H1 (cell line): ENCODE data around the gene VRK3. TPM values are rescaled to one million over a fixed set of nuclear protein-coding genes. Genes with fewer than 3 reads are reported as not detected.

Experiments used
- ASH2L ChIP-seq: fragments of 200-600, 300-600 bp; sonication (generic); IDR thresholded peaks from one replicate; pipeline ENCODE4 v1.7.1; 2017; ENCODE audit warnings: low read length
- BRCA1 ChIP-seq: IDR thresholded peaks from 2 replicates; pipeline ENCODE4 v1.6.1; 2012; ENCODE audit warnings: low read depth, low read length, improper control_type of control experiment
- CBX5 ChIP-seq: fragments of 300-800, 300-1000 bp; sonication (generic); IDR thresholded peaks from 2 replicates; pipeline ENCODE4 v1.7.1; 2016; ENCODE audit warnings: antibody characterized with exemption, low read length, low read depth
- CEBPB ChIP-seq: IDR thresholded peaks from 2 replicates; pipeline ENCODE4 v1.6.1; 2012; ENCODE audit warnings: low read depth, low read length
- KDM4A ChIP-seq: IDR thresholded peaks from one replicate; pipeline ENCODE4 v1.7.1; 2012; ENCODE audit warnings: low read depth, mild to moderate bottlenecking, moderate library complexity, low read length, inconsistent platforms; ENCODE audit not compliant: severe bottlenecking
- RAD21 ChIP-seq, 2 experiments: IDR thresholded peaks in 1 of 2; conservative IDR thresholded peaks in 1 of 2; 2 replicates each; pipeline ENCODE4 v1.6.1; 2011; ENCODE audit warnings: low read depth in 2 of 2, low read length in 2 of 2, improper control_type of control experiment in 1 of 2, inconsistent platforms in 1 of 2, mild to moderate bottlenecking in 1 of 2, moderate library complexity in 1 of 2
- SP1 ChIP-seq: IDR thresholded peaks from 2 replicates; pipeline ENCODE4 v1.6.1; 2011; ENCODE audit warnings: low read depth, low read length
- TAF1 ChIP-seq: IDR thresholded peaks from 2 replicates; pipeline ENCODE4 v1.6.1; 2011; ENCODE audit warnings: mild to moderate bottlenecking, low read depth, low read length
- TCF12 ChIP-seq: IDR thresholded peaks from 2 replicates; pipeline ENCODE4 v1.6.1; 2011; ENCODE audit warnings: low read depth, mild to moderate bottlenecking, low read length
- ZNF274 ChIP-seq: IDR thresholded peaks from 2 replicates; pipeline ENCODE4 v1.7.0; 2012; ENCODE audit warnings: low read length, borderline replicate concordance; ENCODE audit errors: extremely low read depth
- polyA plus RNA-seq, 7 experiments: library from polyadenylated mRNA; depleted of rRNA in 3 of 7; stranded (reverse) in 5 of 7; unstranded in 2 of 7; fragments of >200 nt in 5 of 7; fragments of 200-250 nt in 2 of 7; gene quantifications; 1 replicate in 5 of 7; 2 replicates in 1 of 7; 4 replicates in 1 of 7; pipeline versions ENCODE4 v1.2.1 to v1.2.3, GENCODE V29; 2011 to 2013; ENCODE audit warnings: missing spikeins in 2 of 7, mixed read lengths in 2 of 7
- total RNA-seq: library from RNA; stranded (reverse); fragmentation: NEBNext Ultra II Directional; extraction: Animal tissue kit (Norgen Biotek cat#: 25700); gene quantifications from 2 replicates; pipeline ENCODE4 v1.2.1, GENCODE V29; 2021
- TF ChIP-seq, protein P1 (sequence below): fragments of 300-600 bp; sonication (generic); IDR thresholded peaks from 2 replicates; pipeline ENCODE4 v1.7.1; 2012; ENCODE audit warnings: low read length, moderate library complexity, mild to moderate bottlenecking, inconsistent platforms; ENCODE audit not compliant: insufficient replicate concordance

VRK3 gene
- total and polyA plus RNA-seq, 2 of the 8 experiments (the other 6 are each of a cell fraction or from before 2014, with no cell fraction given): 21.3 to 36.1 TPM

DNA sequence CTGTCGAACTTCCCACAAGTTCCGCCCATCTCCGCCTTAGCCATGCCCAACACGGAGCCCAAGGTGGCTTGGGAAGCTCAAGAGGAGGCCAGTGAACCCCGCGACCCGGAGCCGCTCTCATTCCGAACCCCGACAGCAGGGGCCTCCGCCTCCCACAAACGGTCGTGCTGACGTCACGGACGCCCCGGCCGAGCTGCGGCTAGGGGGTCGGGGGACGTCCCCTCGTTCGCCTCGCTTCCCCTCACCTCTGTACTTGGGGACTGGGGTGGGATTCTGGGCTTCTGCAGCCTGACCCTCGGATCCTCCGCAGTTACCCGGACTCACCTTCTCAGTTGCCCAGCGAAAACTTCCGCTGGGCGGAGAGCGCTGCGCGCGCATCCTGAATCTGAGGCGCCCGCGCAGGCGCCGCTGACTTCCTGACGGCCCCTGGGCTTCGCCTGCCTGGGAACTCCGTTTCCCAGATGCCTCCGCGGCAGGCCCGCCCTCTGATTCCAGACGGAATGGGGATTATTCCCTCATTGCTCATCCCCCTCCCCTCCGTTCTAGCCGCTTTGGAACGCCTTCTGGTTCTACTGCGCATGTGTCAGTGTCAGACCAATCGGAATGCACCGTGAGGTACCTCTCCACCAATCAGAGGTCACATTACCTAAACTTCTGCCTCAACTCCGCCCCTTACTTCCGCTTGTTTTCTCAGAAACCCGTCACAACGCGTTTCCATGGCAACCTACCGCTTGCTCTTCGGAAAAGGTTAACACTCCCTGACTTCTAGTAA lies at the start of gene VRK3 (continued):
- TF ChIP-seq, protein P1, sequence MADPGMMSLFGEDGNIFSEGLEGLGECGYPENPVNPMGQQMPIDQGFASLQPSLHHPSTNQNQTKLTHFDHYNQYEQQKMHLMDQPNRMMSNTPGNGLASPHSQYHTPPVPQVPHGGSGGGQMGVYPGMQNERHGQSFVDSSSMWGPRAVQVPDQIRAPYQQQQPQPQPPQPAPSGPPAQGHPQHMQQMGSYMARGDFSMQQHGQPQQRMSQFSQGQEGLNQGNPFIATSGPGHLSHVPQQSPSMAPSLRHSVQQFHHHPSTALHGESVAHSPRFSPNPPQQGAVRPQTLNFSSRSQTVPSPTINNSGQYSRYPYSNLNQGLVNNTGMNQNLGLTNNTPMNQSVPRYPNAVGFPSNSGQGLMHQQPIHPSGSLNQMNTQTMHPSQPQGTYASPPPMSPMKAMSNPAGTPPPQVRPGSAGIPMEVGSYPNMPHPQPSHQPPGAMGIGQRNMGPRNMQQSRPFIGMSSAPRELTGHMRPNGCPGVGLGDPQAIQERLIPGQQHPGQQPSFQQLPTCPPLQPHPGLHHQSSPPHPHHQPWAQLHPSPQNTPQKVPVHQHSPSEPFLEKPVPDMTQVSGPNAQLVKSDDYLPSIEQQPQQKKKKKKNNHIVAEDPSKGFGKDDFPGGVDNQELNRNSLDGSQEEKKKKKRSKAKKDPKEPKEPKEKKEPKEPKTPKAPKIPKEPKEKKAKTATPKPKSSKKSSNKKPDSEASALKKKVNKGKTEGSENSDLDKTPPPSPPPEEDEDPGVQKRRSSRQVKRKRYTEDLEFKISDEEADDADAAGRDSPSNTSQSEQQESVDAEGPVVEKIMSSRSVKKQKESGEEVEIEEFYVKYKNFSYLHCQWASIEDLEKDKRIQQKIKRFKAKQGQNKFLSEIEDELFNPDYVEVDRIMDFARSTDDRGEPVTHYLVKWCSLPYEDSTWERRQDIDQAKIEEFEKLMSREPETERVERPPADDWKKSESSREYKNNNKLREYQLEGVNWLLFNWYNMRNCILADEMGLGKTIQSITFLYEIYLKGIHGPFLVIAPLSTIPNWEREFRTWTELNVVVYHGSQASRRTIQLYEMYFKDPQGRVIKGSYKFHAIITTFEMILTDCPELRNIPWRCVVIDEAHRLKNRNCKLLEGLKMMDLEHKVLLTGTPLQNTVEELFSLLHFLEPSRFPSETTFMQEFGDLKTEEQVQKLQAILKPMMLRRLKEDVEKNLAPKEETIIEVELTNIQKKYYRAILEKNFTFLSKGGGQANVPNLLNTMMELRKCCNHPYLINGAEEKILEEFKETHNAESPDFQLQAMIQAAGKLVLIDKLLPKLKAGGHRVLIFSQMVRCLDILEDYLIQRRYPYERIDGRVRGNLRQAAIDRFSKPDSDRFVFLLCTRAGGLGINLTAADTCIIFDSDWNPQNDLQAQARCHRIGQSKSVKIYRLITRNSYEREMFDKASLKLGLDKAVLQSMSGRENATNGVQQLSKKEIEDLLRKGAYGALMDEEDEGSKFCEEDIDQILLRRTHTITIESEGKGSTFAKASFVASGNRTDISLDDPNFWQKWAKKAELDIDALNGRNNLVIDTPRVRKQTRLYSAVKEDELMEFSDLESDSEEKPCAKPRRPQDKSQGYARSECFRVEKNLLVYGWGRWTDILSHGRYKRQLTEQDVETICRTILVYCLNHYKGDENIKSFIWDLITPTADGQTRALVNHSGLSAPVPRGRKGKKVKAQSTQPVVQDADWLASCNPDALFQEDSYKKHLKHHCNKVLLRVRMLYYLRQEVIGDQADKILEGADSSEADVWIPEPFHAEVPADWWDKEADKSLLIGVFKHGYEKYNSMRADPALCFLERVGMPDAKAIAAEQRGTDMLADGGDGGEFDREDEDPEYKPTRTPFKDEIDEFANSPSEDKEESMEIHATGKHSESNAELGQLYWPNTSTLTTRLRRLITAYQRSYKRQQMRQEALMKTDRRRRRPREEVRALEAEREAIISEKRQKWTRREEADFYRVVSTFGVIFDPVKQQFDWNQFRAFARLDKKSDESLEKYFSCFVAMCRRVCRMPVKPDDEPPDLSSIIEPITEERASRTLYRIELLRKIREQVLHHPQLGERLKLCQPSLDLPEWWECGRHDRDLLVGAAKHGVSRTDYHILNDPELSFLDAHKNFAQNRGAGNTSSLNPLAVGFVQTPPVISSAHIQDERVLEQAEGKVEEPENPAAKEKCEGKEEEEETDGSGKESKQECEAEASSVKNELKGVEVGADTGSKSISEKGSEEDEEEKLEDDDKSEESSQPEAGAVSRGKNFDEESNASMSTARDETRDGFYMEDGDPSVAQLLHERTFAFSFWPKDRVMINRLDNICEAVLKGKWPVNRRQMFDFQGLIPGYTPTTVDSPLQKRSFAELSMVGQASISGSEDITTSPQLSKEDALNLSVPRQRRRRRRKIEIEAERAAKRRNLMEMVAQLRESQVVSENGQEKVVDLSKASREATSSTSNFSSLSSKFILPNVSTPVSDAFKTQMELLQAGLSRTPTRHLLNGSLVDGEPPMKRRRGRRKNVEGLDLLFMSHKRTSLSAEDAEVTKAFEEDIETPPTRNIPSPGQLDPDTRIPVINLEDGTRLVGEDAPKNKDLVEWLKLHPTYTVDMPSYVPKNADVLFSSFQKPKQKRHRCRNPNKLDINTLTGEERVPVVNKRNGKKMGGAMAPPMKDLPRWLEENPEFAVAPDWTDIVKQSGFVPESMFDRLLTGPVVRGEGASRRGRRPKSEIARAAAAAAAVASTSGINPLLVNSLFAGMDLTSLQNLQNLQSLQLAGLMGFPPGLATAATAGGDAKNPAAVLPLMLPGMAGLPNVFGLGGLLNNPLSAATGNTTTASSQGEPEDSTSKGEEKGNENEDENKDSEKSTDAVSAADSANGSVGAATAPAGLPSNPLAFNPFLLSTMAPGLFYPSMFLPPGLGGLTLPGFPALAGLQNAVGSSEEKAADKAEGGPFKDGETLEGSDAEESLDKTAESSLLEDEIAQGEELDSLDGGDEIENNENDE: no peak
- TF ChIP-seq TCF12 (no peak), CEBPB (no peak), CBX5 (no peak), BRCA1 (no peak), RAD21 (IDR thresholded peaks at IDR 0.05 in 1 of 2, conservative IDR thresholded peaks at IDR 0.05 in 1 of 2; ENCODE audit: low read depth in 2 of 2, low read length in 2 of 2) (no peak), ASH2L (peak; percentile 60), KDM4A (peak; percentile 81), ZNF274 (no peak), SP1 (peak; percentile 38; the same call in 1 of the 2 replicates), TAF1 (peak; percentile 63; the same call in 1 of the 2 replicates)
